Measurements from ENCODE around the gene TEX35.

- TF ChIP-seq CTCF (conservative IDR thresholded peaks at IDR 0.05) (no peak), EZH2 (IDR thresholded peaks at IDR 0.05; ENCODE audit: low read depth) (no peak)
Observed at GRCh38 chr1:178509414-178510007, 3.4 kb upstream of the TEX35 start.
